ENCODE results near the gene MRPS23. TPM values are rescaled to one million over a fixed set of nuclear protein-coding genes. Genes with fewer than 3 reads are reported as not detected.

MRPS23 gene

DNA sequence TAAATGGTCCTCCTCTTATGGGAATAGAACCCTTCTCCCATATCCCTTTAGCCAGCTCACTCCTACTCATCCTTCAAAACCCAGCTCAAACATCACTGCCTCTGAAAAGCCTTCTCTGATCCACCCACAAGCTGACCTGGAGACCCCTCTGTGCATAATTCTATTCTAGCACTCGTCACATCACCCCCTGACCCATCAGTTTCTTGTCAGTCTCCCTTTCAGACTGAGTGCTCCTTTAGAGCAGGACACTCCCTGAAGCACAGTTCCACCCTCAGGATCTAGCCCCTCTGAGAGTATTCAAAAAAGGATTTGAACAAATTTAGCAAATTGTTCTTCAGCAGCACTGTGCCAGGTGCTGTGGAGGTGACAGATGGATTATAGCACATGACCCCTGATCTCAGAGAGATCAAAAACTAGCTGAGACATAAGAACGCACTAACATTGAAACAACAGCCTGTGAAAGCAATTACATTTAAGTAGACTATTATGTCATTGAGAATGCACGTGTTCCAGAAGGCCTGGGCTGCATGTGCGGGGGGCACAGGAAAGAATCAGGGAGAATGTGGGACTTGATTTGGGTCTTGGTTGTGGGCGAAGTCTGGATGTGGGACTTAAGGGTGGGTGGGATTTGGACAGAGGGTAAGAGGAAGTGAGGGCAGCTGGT, 43.5 kb downstream of the MRPS23 start:
- H3K4me3 ChIP-seq (ENCODE audit: low read length), result no peak overlapping the region
- peaks cover 40% of the 10 kb centered on the region for H3K27me3 ChIP-seq (ENCODE audit: control insufficient read depth, insufficient read depth, low read length)
- H3K9me3 ChIP-seq (replicated peaks; ENCODE audit: low read length), result no peaks in the 10 kb centered on the region

GRCh38 chr17:57803021-57803420, 46.8 kb downstream of the MRPS23 start:
- Histone ChIP-seq H3K9ac (ENCODE audit: low read depth, low read length) (no peak overlapping the region), H3K9me3 (replicated peaks; ENCODE audit: low read length) (no peaks in the 10 kb centered on the region), H3K4me3 (ENCODE audit: low read length) (no peak overlapping the region), H3K27me3 (ENCODE audit: control insufficient read depth, insufficient read depth, low read length) (peaks cover 27% of the 10 kb centered on the region), H3K4me1 (ENCODE audit: control insufficient read depth, insufficient read depth, low read length) (no peaks in the 10 kb centered on the region), H3K4me2 (ENCODE audit: low read length) (no peak overlapping the region), H3K36me3 (ENCODE audit: insufficient read depth, low read length) (no peaks in the 10 kb centered on the region)

More for the DNA sequence above, 43.5 kb downstream of the MRPS23 start:
- no peaks in the 10 kb centered on the region for H3K36me3 ChIP-seq (ENCODE audit: insufficient read depth, low read length)
- peaks cover 5% of the 10 kb centered on the region for H3K4me1 ChIP-seq (ENCODE audit: control insufficient read depth, insufficient read depth, low read length)
- no peak overlapping the region for H3K4me2 ChIP-seq (ENCODE audit: low read length)
- H3K9ac ChIP-seq (ENCODE audit: low read depth, low read length), result no peak overlapping the region

- H3K36me3 ChIP-seq (ENCODE audit: insufficient read depth, low read length), result no peaks in the 10 kb centered on the region
- no peaks in the 10 kb centered on the region for H3K4me1 ChIP-seq (ENCODE audit: control insufficient read depth, insufficient read depth, low read length)
- no peaks in the 10 kb centered on the region for H3K9me3 ChIP-seq (replicated peaks; ENCODE audit: low read length)
- no peak overlapping the region for H3K4me3 ChIP-seq (ENCODE audit: low read length)
- H3K4me2 ChIP-seq (ENCODE audit: low read length), result no peak overlapping the region
- peaks cover 28% of the 10 kb centered on the region for H3K27me3 ChIP-seq (ENCODE audit: control insufficient read depth, insufficient read depth, low read length)
- H3K9ac ChIP-seq (ENCODE audit: low read depth, low read length), result no peak overlapping the region
Measured at GRCh38 chr17:57801044-57801711, 48.7 kb downstream of the MRPS23 start.

DNA sequence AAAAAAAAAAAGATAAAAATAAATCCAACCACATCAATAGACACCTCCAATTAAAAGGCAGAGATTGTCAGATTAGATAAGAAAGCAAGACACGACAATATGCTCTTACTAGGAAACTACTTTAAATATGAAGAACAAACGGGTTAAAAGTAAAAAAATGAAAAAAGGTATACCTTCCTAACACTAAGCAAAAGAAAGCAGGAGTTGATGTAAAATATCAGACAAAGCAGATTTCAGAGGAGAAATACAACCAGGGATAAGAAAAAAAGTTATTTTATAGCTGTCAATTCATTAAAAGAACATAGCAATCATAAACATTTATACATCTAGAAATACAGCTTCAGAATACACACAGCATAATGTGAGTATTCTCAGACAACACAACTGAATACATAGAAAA, 55.0 kb downstream of the MRPS23 start:
- no peak overlapping the region for H3K9ac ChIP-seq (ENCODE audit: low read depth, low read length)
- H3K27me3 ChIP-seq (ENCODE audit: control insufficient read depth, insufficient read depth, low read length), result peaks cover 31% of the 10 kb centered on the region
- no peak overlapping the region for H3K4me3 ChIP-seq (ENCODE audit: low read length)
- no peaks in the 10 kb centered on the region for H3K9me3 ChIP-seq (replicated peaks; ENCODE audit: low read length)
- H3K4me1 ChIP-seq (ENCODE audit: control insufficient read depth, insufficient read depth, low read length), result no peaks in the 10 kb centered on the region
- no peaks in the 10 kb centered on the region for H3K36me3 ChIP-seq (ENCODE audit: insufficient read depth, low read length)
- no peak overlapping the region for H3K4me2 ChIP-seq (ENCODE audit: low read length)

- H3K9me3 ChIP-seq (replicated peaks; ENCODE audit: low read length), result no peaks in the 10 kb centered on the region
- no peaks in the 10 kb centered on the region for H3K36me3 ChIP-seq (ENCODE audit: insufficient read depth, low read length)
- no peak overlapping the region for H3K9ac ChIP-seq (ENCODE audit: low read depth, low read length)
- no peak overlapping the region for H3K4me3 ChIP-seq (ENCODE audit: low read length)
- peaks cover 67% of the 10 kb centered on the region for H3K27me3 ChIP-seq (ENCODE audit: control insufficient read depth, insufficient read depth, low read length)
- H3K4me1 ChIP-seq (ENCODE audit: control insufficient read depth, insufficient read depth, low read length), result no peaks in the 10 kb centered on the region
- no peak overlapping the region for H3K4me2 ChIP-seq (ENCODE audit: low read length)
Measured at GRCh38 chr17:57788725-57789124, 61.1 kb downstream of the MRPS23 start.

DNA sequence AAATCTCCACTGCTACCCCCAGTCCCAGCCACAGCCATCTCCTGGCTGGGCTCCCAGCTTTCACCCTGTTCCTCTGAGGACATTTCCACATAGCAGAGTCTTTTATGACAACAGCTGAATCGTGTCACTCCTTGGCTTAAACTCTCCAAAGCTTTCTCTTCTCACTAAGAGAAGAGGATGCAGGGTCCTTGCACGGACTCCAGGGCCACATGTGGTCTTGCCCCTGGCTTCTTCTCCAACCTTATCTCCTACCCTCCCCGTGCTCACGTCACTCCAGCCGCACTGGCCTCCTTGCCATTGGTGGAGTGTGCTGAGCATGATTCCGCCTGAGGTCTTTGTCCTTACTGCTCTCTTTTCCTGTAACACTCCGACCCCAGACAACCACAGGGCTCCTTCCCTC, 64.8 kb downstream of the MRPS23 start:
- Histone ChIP-seq H3K27me3 (ENCODE audit: control insufficient read depth, insufficient read depth, low read length) (peaks cover 80% of the 10 kb centered on the region), H3K4me1 (ENCODE audit: control insufficient read depth, insufficient read depth, low read length) (peaks cover 14% of the 10 kb centered on the region), H3K4me2 (ENCODE audit: low read length) (no peak overlapping the region), H3K4me3 (ENCODE audit: low read length) (no peak overlapping the region), H3K36me3 (ENCODE audit: insufficient read depth, low read length) (no peaks in the 10 kb centered on the region), H3K9ac (ENCODE audit: low read depth, low read length) (no peak overlapping the region), H3K9me3 (replicated peaks; ENCODE audit: low read length) (no peaks in the 10 kb centered on the region)

Small RNAs within 50 kb of the gene (small RNA-seq; reads per million reads assigned to genes)
- gene RN7SKP94, result not detected

Data from skeletal muscle satellite cell (primary cell).